Measurements from ENCODE around the gene SINHCAF.

- TF ChIP-seq, protein P1, sequence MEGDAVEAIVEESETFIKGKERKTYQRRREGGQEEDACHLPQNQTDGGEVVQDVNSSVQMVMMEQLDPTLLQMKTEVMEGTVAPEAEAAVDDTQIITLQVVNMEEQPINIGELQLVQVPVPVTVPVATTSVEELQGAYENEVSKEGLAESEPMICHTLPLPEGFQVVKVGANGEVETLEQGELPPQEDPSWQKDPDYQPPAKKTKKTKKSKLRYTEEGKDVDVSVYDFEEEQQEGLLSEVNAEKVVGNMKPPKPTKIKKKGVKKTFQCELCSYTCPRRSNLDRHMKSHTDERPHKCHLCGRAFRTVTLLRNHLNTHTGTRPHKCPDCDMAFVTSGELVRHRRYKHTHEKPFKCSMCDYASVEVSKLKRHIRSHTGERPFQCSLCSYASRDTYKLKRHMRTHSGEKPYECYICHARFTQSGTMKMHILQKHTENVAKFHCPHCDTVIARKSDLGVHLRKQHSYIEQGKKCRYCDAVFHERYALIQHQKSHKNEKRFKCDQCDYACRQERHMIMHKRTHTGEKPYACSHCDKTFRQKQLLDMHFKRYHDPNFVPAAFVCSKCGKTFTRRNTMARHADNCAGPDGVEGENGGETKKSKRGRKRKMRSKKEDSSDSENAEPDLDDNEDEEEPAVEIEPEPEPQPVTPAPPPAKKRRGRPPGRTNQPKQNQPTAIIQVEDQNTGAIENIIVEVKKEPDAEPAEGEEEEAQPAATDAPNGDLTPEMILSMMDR (IDR thresholded peaks at IDR 0.05) = no peak
- TF ChIP-seq REST (IDR thresholded peaks at IDR 0.05; ENCODE audit: insufficient read depth in 1 of 2, low read depth in 2 of 2, low read length in 1 of 2) = no peak
These were observed 42.9 kb upstream of the SINHCAF start for GRCh38 chr12:31368666-31369361.

Measured in Panc1 (cell line).